DMS79 (cell line): Measurements from ENCODE around the gene FAM20C.
A peak's percentile ranks its signal among the peaks of the same experiment; 100 is the strongest.
"Not testable (repeated sequence)": the region's sequence is repeated elsewhere in the genome, so short reads cannot be mapped to it uniquely, and the experiment has no call there.

Experiments
- DNase-seq: peaks from one replicate; lab custom pipeline; 2025; lab: John Stamatoyannopoulos, UW

Gene FAM20C

DNA sequence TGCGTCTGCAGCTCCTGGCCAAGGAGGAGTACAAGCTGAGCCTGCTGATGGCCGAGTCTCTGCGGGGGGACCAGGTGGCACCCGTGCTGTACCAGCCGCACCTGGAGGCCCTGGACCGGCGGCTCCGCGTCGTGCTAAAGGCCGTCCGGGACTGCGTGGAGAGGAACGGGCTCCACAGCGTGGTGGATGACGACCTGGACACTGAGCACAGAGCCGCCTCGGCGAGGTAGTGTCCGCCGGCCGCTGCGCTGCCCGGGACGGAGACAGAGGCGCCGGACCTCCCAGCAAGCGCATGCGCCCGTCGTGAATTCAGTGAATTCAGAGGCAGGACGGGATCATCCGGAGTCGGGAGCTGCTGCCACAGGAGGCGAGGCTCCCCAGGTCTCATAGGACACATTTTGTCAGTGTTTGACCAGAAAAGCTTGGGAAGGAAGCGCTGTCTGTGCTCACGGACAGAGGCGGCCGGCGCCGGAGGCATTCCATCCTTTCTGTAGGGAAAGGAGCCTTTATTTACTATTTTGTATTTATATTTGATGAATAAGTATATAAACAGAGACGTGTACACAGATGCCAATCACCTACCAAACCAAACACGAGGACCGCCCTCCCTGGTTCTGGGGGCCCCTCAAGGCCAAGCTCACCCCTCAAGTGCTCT is 67.5 kb downstream of the FAM20C start:
- no peak for DNase-seq

DNA sequence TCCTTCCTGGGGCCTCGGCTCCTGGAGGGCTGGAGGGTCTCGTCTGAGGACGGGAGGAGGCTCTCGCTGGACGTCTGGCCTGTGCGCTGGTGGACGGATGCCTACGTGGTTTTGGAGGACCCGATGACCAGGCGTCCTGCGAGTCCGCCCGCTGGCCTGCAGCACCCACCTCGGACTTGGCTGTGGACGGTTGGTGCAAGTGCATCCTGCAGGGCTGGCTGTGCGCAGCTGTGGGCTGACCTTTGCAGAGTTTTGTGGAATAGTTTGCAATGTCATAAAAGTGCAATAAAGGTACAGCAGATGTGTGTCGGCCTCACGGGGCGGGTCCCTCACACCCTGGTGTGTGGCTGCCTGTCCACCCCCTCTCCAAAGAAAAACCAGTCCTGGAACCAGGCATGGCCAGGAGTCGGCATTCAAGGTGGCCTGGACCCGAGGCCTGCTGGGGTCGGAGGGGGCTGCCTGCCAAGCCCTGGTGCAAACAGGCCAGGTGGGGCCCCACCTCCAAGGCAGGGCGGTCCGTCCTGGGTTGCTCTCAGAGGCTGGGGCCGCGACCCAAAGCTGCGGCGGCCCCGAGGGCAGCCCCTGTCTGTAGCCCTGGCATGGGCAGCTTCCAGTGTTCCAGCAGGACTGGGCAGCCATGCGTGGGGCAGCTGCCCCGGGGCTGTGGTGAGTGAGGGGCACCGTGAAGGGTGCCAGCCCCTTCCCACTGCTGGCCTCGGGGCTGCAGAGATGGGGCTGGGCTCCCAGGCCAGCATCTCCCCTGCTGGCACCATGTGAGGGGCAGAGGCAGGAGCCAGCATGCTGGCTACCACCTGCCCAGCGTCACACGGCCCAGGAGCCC is 68.3 kb downstream of the FAM20C start:
- DNase-seq = no peak

DNA sequence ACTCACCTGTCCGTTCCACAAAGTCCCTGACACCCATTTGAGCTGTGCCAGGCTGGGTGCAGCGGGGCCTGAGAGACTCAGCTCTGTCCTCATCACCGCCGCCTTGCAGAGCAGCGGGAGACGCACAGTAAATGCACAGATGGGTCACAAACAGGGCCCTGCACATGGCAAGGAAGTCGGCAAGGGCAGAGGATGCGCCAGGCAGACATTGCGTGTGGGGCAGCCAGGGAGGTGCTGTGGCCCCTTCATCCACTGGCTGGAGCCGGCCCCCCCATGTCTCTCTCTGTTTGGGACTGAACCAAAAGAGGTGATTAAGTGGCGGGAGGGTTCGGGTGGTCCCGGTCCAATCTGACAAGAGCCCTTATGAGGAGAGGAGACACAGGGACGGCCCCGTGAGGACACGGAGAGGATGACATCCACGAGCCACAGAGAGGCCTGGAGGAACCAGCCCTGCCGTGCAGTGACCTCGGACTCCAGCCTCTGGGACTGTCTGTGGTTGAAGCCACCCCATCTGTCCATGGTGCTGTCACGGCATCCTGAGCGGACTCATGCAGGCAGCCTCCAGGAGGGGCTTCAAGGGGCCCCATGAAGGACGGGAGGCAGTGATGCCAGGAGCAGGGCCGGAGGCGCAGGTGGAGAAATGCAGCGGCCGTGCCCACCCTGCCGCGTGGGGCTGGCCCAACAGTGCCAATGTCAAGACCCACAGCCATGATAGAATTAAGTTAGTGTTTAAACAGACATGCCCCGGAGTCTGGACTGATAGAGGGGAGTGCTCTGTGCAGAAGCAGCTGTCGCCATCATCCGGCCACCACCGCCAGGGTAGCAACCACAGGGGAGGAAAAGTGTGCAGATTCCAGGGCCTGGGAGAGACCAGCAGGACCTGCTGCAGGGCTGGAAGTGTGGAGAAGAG is 69.2 kb downstream of the FAM20C start:
- no peak for DNase-seq

DNA sequence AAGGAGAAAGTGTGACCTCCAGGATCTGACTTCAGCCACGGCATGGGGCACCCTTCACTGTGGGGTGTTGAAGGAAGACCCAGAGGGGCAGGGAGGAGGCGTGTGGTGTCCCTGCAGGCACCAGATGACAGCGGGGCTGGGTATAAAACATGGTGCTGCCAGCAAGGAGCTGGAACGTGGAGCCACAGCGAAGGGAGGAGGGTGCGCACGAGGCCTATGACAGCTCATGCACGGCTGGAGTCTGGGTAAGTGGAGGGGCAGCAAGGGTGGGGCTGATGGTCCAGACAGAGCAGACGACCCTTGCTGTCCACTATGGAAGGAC is 69.8 kb downstream of the FAM20C start:
- DNase-seq = no peak

DNA sequence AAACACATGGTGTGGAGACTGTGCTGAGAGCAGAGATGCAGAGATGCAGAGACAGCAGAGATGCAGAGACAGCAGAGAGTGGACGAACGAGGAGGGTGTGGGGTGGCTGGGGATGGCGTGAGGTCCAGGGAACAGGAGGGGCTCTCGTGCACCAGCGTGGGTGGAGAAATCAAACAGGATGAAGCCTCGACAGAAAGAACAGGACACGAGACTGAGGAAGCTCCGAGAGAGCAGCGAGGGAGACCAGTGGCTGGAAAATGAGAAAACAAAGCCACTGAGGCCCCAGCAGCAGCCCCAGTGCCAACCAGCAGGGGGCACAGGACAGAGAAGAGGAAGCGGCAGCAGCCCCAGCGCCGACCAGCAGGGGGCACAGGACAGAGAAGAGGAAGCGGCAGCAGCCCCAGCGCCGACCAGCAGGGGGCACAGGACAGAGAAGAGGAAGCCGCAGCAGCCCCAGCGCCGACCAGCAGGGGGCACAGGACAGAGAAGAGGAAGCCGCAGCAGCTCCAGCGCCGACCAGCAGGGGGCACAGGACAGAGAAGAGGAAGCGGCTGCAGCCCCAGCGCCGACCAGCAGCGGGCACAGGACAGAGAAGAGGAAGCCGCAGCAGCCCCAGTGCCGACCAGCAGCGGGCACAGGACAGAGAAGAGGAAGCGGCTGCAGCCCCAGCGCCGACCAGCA is 70.4 kb downstream of the FAM20C start:
- not testable (repeated sequence) for DNase-seq

DNA sequence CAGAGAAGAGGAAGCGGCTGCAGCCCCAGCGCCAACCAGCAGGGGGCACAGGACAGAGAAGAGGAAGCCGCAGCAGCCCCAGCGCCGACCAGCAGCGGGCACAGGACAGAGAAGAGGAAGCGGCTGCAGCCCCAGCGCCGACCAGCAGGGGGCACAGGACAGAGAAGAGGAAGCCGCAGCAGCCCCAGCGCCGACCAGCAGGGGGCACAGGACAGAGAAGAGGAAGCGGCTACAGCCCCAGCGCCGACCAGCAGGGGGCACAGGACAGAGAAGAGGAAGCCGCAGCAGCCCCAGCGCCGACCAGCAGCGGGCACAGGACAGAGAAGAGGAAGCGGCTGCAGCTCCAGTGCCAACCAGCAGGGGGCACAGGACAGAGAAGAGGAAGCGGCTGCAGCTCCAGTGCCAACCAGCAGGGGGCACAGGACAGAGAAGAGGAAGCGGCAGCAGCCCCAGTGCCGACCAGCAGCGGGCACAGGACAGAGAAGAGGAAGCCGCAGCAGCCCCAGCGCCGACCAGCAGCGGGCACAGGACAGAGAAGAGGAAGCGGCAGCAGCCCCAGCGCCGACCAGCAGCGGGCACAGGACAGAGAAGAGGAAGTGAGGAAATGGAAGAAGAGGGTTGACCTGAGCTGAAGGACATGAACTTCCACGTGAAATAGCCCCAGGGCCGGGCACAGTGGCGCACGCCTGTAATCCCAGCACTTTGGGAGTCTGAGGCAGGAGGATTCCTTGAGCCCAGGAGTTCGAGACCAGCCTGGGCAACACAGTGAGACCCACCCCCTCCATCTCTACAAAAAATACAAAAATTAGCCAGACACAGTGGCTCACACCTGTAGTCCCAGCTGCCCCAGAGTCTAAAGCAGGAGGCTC is 71.3 kb downstream of the FAM20C start:
- not testable (repeated sequence) for DNase-seq

DNA sequence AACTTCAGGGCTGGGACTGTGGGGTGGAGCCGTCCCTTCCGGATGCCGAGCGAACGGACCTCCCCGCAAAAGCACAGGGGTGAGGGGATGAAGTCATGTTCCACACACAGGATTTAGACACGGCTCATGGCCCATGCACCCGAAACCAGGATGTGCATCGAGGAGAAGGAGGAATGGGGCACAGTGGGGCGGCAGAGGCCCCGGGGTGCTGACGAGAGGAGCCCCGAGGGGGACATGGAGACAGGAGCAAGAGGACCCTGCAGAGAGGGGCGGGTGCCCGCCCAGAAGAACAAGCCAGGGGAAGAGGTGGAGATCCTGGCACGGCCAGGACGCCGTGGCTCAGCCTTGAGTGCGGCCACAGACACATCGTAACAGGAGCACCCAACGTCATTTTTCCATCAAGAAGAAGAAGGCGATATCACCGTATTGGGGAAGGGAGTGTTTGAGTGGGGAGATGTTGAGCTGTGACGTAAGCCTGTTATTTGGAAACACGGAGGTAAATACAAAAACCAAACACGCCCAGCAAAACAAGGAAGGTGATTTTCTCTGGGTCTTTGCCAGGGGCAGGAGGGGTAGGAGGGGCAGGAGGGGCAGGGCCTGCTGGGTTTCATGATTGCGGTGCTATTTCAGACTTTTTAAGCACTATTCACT is 72.3 kb downstream of the FAM20C start:
- DNase-seq = peak; percentile 7

DNA sequence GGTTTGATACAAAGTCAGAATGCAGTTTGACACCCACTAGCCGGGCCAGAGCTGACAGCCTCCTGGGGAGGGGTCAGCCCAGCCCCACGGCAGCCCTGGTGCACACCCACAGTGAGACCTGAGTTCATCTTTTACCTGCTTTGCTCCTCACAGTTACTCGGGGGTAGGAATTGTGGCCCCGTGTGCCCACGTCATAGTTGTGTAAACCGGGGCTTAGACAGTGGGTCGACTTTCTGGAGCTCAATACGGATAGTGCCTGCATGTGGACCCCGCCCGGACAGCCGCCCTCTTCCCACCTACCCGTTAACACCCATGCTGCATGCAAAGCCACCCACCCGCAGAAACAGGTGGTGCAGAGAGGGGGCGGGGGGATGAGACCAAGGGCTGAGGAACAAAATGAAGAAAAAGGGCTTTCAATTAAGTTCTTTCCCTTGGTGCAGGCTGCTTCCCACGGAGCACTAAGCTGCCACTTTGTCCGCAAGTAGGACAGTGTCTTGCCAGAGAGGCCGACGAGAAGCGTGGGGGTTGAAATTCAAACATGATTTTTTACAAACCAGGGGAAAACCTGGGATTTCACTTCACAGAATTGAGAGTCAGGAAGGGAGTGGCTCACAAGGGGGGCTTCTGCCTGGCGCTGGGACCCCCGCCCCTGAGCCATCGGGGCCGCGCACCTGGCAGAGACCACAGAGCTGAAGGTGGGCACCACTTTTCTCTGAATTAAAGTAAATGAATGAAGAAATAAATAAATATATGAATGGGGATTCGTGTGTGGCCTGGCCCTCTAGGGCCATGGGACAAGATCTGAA is 73.0 kb downstream of the FAM20C start:
- DNase-seq = no peak

DNA sequence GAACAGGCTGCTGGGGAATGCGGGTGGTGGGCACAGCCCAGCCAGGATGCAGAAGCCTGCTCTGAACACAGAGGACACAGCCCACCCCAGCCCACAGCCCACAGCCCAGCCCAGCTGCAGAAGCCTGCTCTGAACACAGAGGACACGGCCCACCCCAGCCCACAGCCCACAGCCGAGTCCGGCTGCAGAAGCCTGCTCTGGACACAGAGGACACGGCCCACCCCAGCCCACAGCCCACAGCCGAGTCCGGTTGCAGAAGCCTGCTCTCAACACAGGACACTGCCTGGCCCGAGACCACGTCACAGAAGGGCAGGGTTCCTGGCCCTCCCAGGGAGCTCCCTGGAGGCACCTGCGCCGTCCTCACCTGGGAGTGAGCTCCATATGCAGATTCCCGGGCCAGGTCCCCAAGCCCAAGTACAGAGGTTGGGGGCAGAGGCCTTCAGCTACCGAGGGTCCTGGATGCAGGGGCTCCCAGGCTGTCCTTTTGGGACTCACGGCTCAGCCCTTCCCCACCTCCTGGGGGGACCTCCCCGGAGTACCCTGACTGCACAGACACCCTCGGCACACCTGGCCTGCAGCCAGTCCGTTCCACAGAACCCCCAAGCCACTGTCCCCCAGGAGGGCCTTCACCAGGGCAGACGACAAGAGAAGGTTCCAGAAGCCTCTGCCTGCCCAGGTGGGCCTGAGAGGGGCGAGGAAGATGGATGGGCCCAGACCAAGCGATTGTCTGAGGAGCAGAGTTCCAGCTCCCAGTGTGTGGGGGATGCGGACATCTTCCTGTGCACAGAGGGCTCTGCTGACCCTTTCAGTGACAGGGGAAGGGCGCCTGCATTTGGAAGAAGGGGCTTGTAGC is 73.9 kb downstream of the FAM20C start:
- DNase-seq = no peak

DNA sequence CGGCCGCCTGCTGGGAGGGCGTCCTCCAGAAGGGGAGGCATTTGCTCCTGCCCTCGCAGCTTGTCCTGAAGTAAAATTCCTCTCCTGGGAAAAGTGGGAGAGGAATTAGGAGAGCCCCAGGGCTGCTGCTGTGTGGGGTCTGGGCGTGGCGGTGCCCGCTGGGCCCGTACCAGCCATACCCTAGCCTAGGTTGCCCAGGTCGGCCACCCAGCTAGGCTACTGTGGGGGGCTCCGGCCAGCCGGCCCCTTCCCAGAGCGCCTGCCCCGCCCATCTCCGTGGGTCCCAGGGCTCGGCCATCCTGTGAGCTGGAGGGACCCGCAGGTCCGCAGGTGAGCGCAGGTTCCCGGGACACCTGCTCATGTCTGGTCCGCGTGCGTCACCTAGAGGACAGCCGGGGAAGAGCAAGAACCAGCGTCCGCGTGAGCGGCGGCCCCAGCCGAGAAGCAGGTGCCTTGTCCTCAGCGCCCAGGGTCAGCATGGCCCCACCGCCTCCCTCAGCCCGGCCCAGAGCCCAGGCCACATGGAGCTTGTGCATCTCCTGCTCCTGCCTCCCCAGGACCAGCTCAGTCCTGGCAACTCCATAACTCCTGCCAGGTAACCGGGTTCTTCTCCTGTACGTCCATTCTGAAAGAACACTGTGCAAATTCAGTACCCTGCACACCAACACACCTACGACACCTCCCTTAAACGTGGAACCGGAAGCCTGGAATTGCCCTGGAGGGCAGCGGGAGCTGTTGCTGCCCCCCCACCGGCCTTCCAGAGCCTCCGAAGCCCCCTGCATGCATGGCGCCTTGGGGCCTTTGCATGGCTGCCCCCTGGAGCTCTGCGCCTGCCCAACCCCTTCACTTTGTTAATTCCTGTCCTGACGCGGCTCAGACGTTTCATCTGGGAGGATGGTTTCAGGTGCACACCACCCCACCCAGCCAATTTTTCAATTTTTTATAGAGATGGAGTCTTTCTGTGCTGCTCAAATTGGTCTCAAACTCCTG is 74.8 kb downstream of the FAM20C start:
- DNase-seq = peak; percentile 3

DNA sequence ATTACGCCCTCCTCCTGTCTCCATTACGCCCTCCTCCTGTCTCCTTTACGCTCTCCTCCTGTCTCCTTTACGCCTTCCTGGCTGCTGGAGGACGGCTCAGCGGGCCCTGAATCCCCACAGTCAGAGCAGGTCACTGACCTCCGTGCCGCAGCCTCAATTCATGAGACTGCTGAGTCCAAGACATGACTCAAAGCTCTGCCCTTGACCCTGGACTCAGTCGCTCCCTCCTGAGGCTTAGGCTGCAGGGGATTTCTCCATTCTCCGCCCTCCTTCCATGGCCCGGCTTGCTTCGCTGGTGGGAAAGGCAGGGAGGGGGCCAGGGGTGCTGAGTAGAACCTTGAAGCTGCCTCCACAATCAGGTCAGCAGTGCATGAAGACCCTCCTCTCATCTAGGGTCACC is 76.6 kb downstream of the FAM20C start:
- no peak for DNase-seq

DNA sequence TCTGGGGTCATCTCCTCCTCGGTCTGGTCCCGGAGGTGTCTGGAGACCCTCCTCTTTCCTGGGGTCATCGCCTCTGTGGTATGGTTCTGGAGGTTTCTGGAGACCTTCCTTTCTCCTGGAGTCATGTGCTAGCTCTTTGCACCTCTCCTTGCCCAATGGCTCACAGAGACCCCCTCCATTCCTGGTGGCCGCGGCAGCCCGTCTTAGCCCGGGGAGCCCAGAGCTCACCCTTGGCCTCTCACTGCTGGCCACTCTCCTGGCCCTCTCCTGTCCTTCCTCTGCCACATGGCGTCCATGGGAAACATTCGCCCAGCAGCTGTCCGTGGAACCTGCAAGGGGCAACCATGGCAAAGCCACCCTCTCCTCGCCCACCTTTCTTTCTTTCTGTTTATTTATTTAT is 77.3 kb downstream of the FAM20C start:
- DNase-seq = no peak

DNA sequence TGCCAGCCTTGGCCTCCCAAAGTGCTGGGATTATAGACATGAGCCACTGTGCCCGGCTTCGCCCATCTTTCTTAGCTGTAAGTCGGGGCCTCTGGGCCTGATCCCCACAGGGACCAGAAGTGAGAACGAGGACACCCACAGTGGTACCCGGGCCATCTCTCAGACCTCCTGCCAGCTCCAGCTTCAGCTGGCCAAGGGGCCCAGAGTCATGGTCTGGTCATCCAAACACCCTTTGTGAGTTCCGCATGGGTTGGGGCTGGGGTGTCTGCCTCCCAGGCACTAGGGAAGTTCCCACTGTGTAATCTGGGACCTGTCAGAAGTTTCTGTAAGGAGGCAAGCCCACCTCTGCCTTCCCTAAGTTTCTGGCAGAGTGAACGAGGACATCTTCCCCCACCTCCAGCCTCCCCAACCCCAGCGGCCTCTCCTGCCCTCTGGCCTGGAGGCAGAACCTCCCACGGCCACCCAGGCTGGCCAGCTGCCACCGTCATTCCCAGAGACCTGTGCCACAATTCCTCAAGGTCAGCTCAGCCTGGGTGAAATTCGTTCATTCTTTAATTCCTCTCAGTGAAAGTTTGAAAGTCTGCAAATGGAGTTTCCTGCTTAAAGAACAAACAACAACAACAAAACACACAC is 78.1 kb downstream of the FAM20C start:
- no peak for DNase-seq

DNA sequence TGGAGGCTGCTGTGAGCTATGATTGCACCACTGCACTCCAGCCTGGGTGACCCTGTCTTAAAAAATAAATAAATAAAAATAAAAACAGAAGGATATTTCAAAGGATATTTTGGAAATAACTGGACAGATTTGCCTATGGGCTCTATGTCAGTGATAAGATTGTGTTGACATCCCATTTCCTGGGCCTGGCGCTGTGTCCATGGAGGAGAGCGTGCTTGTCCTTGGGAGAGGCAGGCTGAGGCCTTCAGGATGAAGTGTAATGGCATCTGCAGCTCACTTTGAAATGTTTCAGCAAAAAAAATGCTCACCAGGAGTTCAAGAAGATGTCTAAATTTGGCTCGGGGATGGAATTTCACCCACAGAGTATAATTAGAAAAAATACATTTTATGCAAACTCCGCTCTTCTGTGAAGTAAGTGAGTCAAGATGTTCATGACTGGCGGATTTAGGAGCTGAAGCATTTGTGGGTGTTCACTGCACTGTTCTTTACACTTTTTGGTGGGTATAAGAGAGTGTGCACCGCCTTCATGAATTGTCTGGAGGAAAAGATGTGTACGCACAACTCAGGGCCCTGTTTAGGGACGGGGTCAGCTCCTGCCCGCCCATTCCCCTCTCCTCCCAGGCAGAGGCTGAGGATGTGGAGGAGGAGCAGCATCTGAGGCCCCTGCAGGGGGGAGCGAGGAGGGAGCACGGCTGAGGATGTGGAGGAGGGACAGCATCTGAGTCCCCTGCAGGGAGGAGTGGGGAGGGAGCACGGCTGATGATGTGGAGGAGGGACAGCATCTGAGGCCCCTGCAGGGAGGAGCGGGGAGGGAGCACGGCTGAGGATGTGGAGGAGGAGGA is 79.1 kb downstream of the FAM20C start:
- DNase-seq = no peak

DNA sequence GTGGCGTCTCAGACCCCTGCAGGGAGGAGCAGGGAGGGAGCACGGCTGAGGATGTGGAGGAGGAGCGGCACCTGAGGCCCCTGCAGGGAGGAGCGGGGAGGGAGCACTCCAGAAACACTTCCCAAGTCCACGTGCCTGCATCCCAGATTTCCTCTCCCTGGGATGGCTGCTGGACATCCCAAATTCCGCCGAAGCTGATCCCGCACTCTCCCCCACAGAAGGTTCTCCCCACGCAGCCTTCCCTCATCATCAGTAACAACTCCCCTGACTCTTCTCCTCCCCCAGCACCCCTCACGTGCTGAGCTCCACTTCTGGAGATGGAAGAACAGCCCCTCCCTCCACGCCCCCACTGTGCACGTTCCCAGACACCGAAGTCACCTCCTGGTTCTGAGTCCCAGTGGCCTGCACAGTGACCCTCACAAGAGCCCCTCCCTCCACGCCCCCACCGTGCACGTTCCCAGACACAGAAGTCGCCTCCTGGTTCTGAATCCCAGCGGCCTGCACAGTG is 79.8 kb downstream of the FAM20C start:
- DNase-seq = no peak

DNA sequence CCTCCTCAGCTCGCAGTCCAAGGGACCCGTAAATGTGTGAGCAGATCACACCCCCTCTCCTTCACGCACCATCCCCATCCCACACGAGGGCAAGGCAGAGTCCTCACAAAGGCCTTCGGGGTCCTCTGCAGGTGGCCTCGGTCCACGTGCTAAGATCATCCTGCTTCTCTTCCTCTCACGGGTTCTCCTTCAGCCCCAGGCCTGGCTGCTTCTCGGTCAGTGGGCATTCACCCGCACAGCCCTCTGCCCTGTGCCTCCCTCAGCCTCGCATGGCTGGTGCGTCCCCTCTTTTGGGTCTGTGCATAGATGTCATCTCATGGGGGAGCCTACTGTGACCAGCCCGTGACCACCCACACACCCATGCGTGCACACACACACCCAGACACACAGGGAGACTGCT is 80.3 kb downstream of the FAM20C start:
- no peak for DNase-seq
